NCI-H510A treated with DMSO at 0.1 percent for 48 hours (cell line): Measurements from ENCODE around the gene SLC10A7.

Experiments used
- DNase-seq: peaks from one replicate; lab custom pipeline; 2025; lab: John Stamatoyannopoulos, UW

The SLC10A7 gene

DNA sequence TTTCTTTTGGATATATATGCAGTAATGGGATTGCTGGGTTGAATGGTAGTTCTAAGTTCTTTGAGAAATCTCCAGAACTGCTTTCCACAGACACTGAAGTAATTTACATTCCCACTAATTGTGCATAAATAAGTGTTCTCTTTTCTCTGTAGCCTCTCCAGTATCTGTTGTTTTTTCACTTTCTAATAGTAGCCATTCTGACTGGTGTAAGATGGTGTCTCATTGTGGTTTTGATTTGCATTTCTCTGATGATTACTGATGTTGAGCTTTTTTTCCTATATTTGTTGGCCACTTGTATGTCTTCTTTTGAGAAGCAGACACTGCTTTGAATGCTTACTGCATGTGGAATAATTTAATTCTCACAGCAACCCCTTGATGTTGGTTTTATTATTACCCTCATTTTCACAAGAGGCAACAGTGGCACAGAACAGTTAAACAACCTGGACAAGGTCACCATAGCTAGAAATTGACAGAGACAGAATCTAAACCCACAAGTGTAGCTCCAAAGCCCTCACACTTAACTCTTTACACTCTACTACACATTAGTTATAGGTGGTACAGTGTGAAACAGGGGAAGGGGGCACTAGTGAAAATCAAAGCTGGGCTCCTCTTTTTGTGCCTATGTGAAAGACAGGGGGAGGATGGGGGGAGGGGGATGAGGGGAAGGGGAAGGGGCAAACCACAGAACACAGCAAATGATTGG lies 211.3 kb downstream of the SLC10A7 start:
- no peak for DNase-seq

DNA sequence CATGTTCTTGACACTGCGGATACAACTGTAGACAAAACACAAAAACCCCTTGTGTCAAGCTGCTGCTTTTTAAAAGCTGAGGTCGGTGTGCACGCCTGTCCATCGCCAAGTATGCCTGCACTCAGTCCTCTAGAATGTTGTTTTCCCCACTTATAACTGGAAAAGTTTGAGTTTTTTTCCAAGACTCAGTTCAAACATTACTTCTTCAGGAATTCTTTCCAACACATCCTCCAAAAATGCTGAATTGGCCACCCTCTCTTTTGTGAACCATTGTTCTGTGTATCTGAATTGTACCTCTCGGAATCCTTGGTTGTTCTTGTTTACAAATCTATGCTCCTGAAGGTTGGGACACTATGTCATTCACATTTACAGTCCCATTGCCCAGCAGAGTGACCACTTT lies 212.8 kb downstream of the SLC10A7 start:
- no peak for DNase-seq

DNA sequence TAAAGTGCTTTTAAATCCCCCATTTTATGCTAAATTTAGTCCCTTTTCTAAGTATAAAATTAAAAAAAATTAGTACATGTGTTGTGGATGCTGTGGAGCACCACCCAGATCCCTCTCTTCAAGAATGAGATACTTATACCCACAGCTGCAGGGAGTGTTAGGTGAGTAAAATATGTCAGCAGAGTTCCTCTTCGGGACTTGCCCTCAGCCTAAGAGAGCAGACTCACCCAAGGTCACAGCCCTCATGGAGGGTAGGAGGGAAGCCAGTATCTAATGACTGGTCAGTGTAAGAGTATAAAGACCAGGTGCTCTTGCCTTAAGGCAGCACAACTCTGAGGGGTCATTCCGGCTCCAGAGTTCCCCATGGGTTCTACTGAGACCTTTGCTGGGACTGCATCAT lies 218.9 kb downstream of the SLC10A7 start:
- DNase-seq = no peak

DNA sequence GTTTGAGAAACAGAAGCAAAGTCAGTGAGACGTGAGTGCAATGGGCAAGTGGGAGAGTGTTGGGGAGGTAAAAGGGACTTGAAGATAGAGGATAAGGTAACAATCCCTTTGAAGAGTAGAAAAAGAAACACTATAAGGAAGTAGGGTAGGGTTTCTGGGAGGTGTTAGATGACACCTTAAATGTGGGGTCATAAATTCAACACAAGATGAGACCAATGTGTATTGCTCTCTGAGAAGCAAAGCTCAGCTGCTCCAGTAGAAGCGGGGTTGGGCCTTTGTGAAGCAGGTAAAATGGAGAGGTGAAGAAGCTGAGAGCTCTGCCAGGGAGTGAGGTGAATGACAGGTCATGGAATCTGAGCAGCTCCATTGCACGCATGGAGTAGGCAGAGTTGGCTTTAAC lies 222.1 kb downstream of the SLC10A7 start:
- no peak for DNase-seq

DNA sequence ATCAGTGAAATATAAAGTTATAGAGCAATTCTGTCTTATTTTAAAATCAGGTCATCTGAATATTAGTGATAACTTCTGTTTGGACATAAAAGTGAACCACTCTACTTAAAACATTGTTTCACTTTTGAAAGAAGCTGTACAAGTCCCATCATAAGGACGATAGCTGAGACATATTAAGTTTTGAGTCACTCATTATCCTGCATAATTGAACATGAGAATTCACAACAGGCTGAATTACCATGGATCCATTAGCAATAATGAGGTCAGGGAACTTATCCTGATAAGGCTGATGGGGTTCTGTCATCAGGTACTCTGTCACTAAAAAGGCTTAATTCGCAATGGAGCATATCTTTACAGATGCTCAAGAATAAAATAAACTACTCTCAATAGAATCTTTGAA lies 227.0 kb downstream of the SLC10A7 start:
- DNase-seq = no peak

DNA sequence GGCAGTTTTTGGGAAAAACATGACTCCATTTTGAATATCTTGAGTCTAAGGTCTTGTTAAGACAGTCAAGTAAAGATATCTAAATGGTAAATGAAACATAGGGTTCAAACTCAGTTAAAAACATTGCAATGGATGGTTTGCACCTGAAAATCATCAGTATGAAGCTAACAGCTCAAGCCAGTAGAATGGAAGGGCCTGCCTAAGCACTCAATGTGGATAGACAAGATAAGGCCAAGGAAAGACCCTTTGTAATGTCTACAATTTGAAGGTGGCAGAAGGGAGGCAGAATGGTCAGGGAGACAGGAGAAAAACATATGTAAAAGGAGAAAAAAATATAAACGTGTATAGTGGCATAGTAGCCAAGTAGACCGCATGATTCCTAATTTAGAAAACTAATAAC lies 229.2 kb downstream of the SLC10A7 start:
- DNase-seq = no peak

DNA sequence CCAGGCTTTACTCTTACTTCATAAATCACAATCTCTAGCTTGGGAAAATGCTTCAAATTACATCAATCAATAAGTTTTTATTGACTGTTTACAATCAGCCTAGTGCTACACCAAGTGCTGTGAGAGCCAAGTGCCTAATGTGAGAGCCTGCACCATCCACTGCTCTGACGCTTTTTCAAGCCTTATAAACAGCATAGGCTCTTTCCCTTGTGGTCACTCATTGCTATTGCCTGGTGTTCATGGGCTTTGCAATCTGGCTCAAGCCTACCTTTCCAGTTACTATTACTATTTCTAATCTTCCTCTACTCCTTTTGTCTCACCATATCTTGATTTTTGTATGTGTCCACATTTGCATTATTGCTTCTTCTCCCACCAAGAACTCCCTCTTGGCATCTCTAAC lies 230.4 kb downstream of the SLC10A7 start:
- DNase-seq = no peak

DNA sequence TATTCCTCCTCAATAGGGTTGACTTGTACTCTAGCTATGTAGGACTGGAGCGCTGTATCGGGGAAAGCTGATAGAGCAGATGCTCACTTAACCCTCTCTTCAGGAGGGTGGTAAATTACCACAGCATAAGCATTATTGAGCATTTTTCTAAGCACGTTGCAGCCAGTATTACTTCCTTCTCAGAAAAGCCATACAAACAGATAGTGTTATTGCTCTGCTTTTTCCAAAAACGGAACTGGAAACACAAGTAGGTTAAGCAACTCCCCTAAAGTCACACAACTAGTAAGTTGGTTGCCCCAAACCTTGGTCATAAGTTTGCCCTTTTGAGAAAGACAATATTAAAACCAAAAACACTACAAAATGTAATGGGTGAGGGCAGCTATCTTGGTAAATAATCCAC lies 233.5 kb downstream of the SLC10A7 start:
- DNase-seq = no peak

DNA sequence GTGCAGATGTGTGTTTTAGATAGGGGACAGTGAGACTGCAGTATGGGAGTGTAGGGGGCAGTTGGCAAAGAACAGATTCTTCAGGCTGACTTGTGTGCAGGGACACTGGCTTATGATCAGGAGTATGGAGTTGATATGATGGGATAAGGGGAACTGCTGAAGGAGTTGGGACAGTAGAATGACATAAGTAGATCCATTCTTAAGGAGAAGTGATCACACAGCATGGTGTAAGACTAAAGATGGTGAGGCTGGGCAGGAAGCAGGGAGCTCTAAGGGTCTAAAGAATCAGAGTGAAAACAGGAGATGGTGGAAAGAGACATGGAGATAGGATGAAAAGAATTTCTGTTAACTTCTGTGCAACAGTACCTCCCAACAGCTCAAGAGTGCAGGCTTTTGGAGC lies 236.7 kb downstream of the SLC10A7 start:
- DNase-seq = no peak

DNA sequence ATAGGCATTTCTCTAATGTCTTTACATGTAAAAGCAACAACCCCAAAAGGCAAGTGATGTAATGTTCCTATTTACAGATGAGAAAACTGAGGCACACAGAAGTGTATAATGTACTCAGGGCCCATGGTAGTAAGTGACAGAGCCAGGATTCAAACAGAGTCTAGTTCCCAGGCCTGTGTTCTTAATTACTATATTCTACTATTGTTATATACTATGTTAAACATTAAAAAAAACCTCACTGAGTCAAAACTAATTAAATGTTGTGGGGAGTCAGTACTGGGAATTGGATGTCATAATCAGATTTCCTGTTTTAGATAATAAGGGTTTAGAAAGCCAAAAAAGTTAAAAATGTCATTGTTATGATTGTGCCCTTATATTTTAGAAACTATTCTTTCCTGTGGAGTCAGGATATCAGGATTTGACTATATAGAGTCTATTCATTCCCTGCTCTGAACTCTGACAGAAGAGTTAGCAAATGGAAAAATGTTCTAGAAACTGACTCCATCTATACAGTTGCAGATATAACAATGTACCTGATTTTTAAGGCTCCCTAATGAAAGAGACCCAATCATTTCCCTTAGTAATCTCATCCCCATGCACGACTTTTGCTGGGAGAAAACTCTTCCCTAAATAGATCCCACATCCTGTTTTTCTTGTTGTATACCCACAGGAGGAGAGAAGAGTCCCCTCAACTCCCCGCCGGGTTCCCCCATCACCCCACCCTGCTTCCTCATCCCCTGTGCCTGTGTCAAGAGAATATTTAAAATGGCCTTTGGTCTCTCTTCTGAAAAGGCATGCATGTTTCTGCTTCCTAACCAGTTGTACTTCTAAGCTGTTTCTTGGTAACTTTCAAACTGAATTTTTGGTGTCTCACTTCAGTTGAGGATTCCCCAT lies 237.7 kb downstream of the SLC10A7 start:
- DNase-seq = no peak

DNA sequence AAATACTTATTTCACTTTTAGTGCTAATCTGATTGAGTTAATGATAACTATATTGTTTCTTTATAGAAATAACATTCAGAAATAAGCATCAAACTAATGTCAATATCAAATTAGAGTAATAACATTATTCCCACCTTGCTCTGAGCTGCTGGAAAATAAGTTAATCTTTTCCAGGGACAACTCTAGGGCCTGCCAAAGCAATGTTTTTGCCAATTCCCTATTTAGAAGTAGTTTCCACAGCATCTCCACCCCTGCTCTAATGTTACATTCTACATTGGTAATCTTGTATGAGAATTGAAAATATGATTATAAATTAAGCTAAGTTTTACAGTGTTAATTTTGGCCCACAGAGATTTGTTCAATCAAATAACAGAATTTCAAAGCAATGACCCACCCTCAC lies 239.1 kb downstream of the SLC10A7 start:
- DNase-seq = no peak

DNA sequence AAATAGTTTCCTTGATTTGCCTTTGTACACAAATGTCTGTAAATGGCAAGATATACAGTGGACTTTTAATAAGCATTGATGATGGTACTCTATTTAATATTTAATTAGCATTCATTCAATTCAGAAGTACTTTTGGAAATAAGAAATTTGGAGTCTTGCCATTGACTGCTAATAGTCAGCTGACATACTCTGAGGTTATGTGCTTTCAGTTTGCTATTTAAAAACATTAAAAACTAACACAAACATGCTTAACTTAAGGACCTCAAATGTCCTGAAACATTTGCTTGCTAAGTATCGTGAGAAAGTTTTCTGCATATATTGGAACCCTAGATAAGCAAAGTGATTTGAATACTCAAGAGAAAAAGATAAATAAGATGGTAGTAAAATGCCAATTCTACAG lies 242.8 kb downstream of the SLC10A7 start:
- no peak for DNase-seq

DNA sequence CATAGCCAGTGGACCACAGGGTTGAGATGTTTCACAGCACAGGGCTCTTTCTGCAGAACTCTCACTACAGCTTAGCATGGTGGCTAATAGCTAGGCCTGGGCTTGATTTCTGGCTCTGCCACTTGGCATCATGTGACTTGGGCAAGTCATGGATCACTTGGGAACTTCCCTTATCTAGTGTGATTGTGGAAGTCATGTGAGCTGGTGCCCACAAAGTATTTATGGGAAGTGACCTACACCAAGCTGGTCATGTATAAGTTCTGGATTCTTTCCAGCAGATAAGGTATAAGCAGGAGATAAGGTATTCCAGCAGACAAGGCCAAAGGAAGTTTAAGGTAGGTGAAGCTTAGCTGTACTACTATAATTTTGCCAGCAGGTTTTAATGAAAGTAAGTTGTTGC lies 246.4 kb downstream of the SLC10A7 start:
- DNase-seq = no peak

DNA sequence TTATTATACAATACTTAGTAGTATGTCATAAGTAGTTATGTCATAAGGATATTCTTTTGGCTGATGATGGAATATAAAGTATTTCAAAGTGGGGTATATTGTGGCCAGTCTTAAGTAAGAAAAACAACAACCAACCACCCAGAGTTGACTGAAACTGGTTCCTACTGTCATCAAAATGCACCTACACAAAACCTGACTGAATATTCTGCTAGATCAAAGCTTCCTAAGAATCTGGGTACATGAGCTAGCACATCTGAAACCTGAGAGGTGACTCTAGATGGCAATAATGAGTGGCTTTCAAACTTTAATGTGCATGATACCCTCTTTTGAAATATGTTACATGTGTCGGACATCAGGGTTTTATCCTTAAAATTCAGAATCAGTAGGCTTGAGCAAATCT lies 247.0 kb downstream of the SLC10A7 start:
- no peak for DNase-seq

DNA sequence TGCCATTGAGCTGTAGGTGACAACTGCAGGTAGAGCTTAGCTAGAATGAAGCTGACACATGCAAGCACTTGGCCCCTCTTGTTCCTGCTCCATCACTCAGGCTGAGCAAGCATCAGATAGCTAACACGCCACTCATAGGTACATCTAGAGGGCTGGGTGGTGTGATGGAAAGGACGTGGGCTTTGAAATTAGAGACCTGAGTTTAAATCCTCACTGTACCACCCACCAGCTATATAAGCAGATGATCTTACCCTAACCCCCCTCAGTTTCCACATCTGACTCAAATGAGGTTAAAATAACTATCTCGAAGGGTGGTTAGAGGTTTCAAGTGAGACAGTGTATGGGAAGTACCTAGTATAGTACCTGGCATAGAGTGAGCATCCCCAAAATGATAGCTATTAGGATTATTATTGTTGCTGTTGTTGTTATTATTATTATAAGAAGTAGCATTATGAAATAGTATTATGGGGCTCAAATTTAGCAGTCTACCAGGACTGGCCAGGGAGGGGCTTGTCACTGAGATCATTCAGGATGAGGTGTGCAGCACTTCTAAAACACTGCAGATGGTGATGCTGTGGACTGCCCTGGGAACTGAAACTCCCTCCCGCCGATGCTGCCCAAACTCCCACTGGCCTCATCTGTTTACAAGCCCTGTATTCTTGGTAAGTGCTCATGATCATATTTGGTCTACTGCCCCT lies 248.4 kb downstream of the SLC10A7 start:
- DNase-seq = no peak

DNA sequence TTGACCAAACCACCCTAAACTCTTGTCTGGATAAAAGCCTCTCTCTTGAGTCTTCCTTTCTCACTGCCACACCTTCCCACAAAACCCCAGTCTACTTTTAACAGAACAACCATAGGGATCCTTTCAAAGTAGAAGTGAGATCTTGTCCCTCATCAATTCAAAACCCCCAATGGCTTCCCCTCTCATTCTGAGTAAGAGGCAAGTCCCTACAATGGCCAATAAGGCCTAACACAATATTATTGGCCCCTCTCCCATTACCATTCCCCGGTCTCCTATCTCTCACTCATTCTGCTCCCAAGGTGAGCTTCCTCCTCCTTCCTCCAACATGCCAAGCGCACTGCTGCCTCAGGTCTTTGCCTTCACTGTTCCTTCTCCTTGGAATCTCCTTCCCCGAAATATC lies 250.3 kb downstream of the SLC10A7 start:
- DNase-seq = no peak

DNA sequence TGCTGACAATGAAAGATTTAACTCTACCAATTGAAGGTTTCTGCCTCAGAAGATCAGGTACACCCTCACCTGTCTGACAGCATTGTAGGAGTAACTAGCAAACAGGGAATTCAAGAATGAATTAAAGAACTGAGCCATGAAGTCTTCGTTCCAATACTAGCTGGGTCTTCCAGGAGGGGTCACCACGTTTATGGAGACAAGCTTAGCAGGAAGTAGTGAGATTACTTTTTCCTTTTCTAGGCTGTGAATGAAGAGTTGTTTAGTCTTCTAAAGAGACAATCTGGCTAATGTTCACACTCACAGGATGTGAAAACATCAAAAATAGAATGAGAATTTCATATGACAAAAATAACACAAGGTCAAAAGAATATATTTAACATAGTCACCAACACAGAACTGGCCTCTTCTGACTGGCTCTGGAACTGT lies 252.5 kb downstream of the SLC10A7 start:
- no peak for DNase-seq

DNA sequence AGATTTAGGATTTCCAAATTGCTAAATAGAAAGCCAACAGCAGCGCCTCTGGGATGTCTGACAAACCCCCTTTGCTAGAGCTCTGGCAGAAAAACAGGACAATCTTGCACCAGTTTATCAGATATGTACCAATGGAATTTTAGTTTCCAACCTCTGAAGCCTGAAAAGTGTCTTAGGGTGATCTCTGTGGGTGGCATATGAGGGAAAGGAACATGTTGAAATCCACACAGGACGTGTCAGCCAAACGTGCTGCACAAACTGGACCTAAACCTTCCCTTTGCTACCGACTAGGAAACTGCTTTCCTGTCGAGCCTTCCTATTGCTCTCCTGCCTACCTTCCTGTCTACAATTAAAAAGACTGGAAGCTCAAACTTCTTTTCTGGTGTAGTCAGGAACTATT lies 253.9 kb downstream of the SLC10A7 start:
- no peak for DNase-seq

DNA sequence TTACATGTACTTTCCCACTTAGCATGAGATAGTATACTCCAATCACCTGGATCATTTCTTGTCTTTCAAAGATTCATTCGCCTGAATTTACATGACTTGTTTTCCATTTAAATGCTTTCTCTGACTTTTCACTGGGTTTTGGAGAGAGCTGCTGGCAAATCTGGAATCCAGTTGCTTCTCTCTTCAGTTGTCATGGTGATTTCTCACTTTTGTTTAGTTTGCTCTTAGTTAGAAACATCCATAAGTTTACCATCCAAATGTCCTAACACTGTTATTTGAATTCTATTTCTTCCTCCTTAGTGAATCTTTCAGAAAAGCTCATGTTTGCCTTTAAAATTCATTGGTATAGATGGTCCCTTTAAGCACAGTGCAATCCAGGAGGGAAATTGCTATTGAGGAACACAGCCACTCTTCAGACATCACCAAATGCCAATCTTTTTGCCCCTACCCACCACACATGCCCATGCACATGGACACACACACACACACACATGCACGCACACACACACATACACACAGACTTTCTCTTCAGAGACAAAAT lies 255.7 kb downstream of the SLC10A7 start:
- DNase-seq = no peak

DNA sequence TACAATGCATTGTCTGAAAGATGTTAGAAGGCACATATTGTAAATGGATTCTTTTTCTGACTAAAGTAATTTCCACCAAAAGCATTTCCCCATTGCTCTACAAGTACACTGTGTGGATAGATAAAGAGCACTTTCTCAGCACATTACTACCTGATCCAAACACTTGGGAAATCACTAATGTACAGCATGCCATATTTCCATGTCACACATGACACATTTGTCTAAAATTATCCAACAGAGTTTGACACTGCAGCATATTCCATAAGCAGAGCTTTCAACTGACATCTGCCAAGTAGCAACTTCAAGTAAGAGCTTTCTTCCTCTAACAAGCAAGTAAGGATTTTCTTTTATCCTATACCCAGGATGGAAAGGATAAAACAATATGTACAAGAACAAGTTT lies 257.9 kb downstream of the SLC10A7 start:
- no peak for DNase-seq

DNA sequence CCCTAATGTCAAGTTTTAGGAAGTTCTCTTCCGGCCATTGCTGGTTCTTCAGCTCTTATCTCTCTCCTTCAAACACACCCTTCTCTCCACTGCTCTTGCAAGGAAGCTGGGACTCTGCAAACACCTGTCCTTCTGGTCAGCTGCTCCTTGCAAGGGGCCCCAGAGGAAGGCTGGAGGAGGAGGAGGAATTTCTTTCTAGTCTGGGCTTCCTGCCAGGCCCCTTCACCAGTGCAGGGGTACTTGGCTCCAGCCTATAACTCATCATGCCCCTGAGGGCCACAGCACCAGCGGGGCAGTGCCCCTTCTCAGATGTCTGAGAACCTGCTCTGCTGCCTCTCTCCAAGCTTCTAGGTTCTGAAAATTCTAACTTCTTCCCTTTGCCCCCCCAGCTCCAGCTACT lies 260.7 kb downstream of the SLC10A7 start:
- DNase-seq = no peak

DNA sequence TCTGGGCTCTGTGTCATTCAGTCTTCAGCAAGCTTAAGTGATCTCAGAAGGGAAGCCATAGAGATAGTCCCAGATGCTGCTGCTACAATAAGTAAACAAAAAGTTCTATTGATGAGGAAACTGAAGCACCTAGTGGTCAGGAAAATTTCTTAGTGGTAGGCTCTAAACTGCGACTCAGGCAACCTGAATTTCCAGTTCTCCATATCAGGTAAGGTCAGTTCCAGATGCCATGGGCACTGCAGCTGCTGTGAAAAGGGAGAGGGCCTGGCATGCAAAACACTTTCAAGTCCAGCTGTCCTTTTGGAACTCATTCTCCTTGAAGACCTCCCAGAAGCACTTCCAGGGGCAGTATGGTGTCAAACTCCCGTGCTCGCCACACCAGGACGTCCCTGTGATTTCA lies 261.2 kb downstream of the SLC10A7 start:
- DNase-seq = peak; percentile 12

DNA sequence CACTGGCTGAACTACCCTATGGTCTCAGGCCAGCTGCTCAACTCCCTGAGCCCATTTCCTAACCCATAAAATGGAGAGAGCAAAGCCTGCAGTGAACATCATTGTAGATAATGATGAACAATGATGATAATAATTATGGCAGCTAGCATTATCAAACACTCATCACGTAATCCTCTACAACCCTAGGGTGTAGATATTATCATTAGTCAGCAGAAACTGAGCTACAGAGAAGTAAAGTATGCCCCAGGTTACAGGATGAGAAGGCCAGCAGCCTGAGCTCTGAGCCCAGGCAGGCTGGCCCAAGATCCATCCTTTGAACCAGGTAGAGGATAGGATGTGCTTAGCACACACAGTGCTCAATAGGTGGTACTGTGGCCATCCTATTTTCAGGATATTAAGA lies 264.2 kb downstream of the SLC10A7 start:
- no peak for DNase-seq
